GM23248 (cell line): ENCODE data around the gene SF3B3. TPM values are rescaled to one million over a fixed set of nuclear protein-coding genes. Genes with fewer than 3 reads are reported as not detected.
A peak's percentile ranks its signal among the peaks of the same experiment; 100 is the strongest.

Experiments
- DNase-seq: peaks from one replicate; pipeline ENCODE4 v3.0.0-alpha.2; 2015
- H2AFZ ChIP-seq: fragments of 200-600 bp; sonication (generic); 2 replicates; pipeline ENCODE4 v1.6.1; 2016; ENCODE audit warnings: antibody characterized with exemption
- H3F3A ChIP-seq: fragments of 200-600 bp; sonication (generic); 2 replicates; pipeline ENCODE4 v1.6.1; 2016; ENCODE audit warnings: mild to moderate bottlenecking, antibody characterized with exemption, mixed run types; ENCODE audit not compliant: insufficient read depth
- H3K27ac ChIP-seq: fragments of 200-600 bp; sonication (generic); 2 replicates; pipeline ENCODE4 v1.5.1; 2016; ENCODE audit warnings: mild to moderate bottlenecking
- H3K27me3 ChIP-seq: fragments of 200-600 bp; sonication (generic); replicated peaks from 2 replicates; pipeline ENCODE4 v1.6.1; 2016; ENCODE audit warnings: mild to moderate bottlenecking; ENCODE audit not compliant: insufficient read depth
- H3K36me3 ChIP-seq: fragments of 200-600 bp; sonication (generic); 2 replicates; pipeline ENCODE4 v1.6.1; 2016; ENCODE audit warnings: low read depth, mild to moderate bottlenecking
- H3K4me1 ChIP-seq: fragments of 200-600 bp; sonication (generic); 2 replicates; pipeline ENCODE4 v1.6.1; 2016; ENCODE audit warnings: mild to moderate bottlenecking; ENCODE audit not compliant: insufficient read depth
- H3K4me2 ChIP-seq: fragments of 200-600 bp; sonication (generic); one replicate; pipeline ENCODE4 v1.6.1; 2016; ENCODE audit warnings: mild to moderate bottlenecking; ENCODE audit not compliant: unreplicated experiment
- H3K4me3 ChIP-seq: fragments of 200-600 bp; sonication (generic); 2 replicates; pipeline ENCODE4 v1.5.1; 2016; ENCODE audit warnings: mild to moderate bottlenecking
- H3K79me2 ChIP-seq: fragments of 200-600 bp; sonication (generic); 2 replicates; pipeline ENCODE4 v1.6.1; 2016; ENCODE audit warnings: mild to moderate bottlenecking; ENCODE audit not compliant: insufficient read depth
- H3K9ac ChIP-seq: fragments of 200-600 bp; sonication (generic); 2 replicates; pipeline ENCODE4 v1.6.1; 2016; ENCODE audit warnings: mild to moderate bottlenecking
- H3K9me2 ChIP-seq: fragments of 200-600 bp; sonication (generic); 2 replicates; pipeline ENCODE4 v1.6.1; 2016; ENCODE audit warnings: mixed run types, mild to moderate bottlenecking, moderate library complexity; ENCODE audit not compliant: insufficient read depth
- H3K9me3 ChIP-seq: fragments of 200-600 bp; sonication (generic); one replicate; pipeline ENCODE4 v1.6.1; 2017; ENCODE audit warnings: low read depth
- H4K20me1 ChIP-seq: fragments of 200-600 bp; sonication (generic); 2 replicates; pipeline ENCODE4 v1.6.0; 2016; ENCODE audit not compliant: insufficient read depth
- EZH2 ChIP-seq: fragments of 200-600 bp; sonication (generic); IDR thresholded peaks from 2 replicates; pipeline ENCODE4 v1.6.1; 2018; ENCODE audit warnings: antibody characterized with exemption, mild to moderate bottlenecking; ENCODE audit not compliant: insufficient read depth, poor library complexity, severe bottlenecking
- EZH2phosphoT487 ChIP-seq: fragments of 200-600 bp; sonication (generic); IDR thresholded peaks from 2 replicates; pipeline ENCODE4 v1.6.1; 2018; ENCODE audit warnings: antibody characterized with exemption, moderate library complexity, mild to moderate bottlenecking, low read depth; ENCODE audit not compliant: insufficient read depth
- WGBS, 2 experiments: methylation state at CpG; one replicate each; pipeline ENCODE4 v1.1.6; 2015 to 2017; ENCODE audit warnings: low lambda C conversion rate in 2 of 2, low coverage in 1 of 2; ENCODE audit errors: missing lambda C conversion rate in 2 of 2; 5-methylcytosine and 5-hydroxymethylcytosine counted together
- in situ Hi-C: fragments of 300-500 bp; cut with MboI; formaldehyde crosslinking; loops from 2 replicates; pipeline ENCODE4 v1.15.0; 2020
- polyA plus RNA-seq: library from polyadenylated mRNA; unstranded; fragments of >200 nt; fragmentation: Nextera tagmentation; extraction: Ambion mirVana; gene quantifications from 2 replicates; pipeline ENCODE4 v1.2.1, GENCODE V29; 2016
- total RNA-seq: library from RNA; depleted of rRNA; stranded (reverse); fragments of >200 nt; shearing (Covaris generic); gene quantifications from 2 replicates; pipeline ENCODE4 v1.2.3, GENCODE V29; 2014

Gene SF3B3
- total and polyA plus RNA-seq, 2 experiments from 2014 or later: 166 to 185 TPM

DNA sequence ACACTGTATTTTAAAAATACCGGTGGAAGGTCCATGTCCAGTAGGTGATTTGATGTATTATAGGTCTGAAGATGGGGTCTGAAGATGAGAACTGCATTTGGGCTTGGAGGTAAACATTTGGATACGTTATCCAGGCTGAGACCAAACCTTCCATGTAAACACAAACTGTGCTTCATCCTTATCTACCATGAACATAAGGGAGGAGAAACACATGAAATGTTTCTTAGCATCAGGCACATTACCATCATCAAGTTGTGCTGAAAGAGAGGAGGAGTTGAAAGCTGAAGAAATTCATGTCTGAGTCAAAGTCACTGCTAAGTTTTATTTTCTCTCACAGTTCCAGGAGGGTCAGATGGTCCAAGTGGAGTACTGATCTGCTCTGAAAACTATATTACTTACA, 11.4 kb downstream of the SF3B3 start:
- Histone ChIP-seq H3K79me2 (peaks cover 100% of the 10 kb centered on the region), H2AFZ (no peak overlapping the region), H3K9me2 (no peaks in the 10 kb centered on the region), H3K4me2 (no peak overlapping the region), H3K4me3 (no peak overlapping the region), H4K20me1 (peaks cover 8% of the 10 kb centered on the region; the same call in 1 of the 2 replicates), H3K27ac (no peak overlapping the region), H3F3A (peaks cover 8% of the 10 kb centered on the region), H3K9me3 (no peaks in the 10 kb centered on the region), H3K9ac (no peak overlapping the region), H3K4me1 (no peaks in the 10 kb centered on the region), H3K36me3 (peaks cover 91% of the 10 kb centered on the region), H3K27me3 (no peaks in the 10 kb centered on the region)
- 74 to 76% methylated on average over 2 of the region's 2 CpGs for WGBS, 2 experiments
- DNase-seq: no peak
- in situ Hi-C loops: loop anchor here (10.0 kb wide), 1 partner anchor 110 kb away; the partner anchor contains the start of gene IL34
- no peak for TF ChIP-seq EZH2

GRCh38 chr16:70540994-70541393, 17.4 kb downstream of the SF3B3 start:
- Histone ChIP-seq H3K27me3 (no peaks in the 10 kb centered on the region), H3K4me1 (no peaks in the 10 kb centered on the region), H3F3A (peaks cover 28% of the 10 kb centered on the region), H3K36me3 (peaks cover 87% of the 10 kb centered on the region), H3K9me3 (no peaks in the 10 kb centered on the region), H3K4me3 (no peak overlapping the region), H3K9me2 (no peaks in the 10 kb centered on the region), H2AFZ (no peak overlapping the region), H3K27ac (no peak overlapping the region), H3K9ac (no peak overlapping the region), H4K20me1 (peaks cover 3% of the 10 kb centered on the region; the same call in 1 of the 2 replicates), H3K4me2 (no peak overlapping the region), H3K79me2 (peaks cover 99% of the 10 kb centered on the region)
- whole genome bisulfite sequencing, 2 experiments: 28 to 31% methylated on average over 3 of the region's 3 CpGs
- TF ChIP-seq EZH2phosphoT487 (no peak), EZH2 (no peak)
- in situ Hi-C loops: loop anchor here (10.0 kb wide), 1 partner anchor 234 kb away; no protein-coding TSS in a partner anchor
- no peak for DNase-seq

- 94 to 96% methylated on average over 1 of the region's 1 CpG for WGBS, 2 experiments
These were observed 20.9 kb downstream of the SF3B3 start for GRCh38 chr16:70544548-70544947.

DNA sequence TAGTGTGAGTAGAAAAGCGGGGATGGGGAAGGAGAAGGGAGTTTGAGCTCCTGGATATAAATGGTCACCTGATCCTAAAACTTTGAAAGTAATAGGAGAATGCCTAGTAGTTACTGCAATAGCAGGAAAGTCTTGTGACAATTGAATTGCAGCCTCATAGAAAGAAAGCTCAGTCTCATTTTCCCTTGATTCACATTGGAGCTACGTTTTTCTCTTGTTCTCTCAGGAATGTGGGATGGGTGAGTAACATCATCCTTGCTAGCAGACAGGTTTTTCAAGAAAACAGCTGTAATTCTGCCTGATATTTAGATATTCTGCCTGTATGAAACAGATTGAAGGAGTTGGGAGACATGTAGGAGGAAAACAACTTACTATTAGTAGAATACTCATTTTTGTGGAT, 25.3 kb downstream of the SF3B3 start:
- TF ChIP-seq EZH2phosphoT487 (no peak), EZH2 (no peak)
- Histone ChIP-seq H3K9ac (no peak overlapping the region), H3K79me2 (peaks cover 79% of the 10 kb centered on the region), H3K4me2 (no peak overlapping the region), H4K20me1 (peaks cover 5% of the 10 kb centered on the region; the same call in 1 of the 2 replicates), H3K36me3 (peaks cover 82% of the 10 kb centered on the region), H3K4me1 (peaks cover 24% of the 10 kb centered on the region), H3K9me3 (no peaks in the 10 kb centered on the region), H3K4me3 (no peak overlapping the region), H3K27ac (peak overlapping the region; percentile 25; the same call in 1 of the 2 replicates), H3K9me2 (no peaks in the 10 kb centered on the region), H3F3A (peaks cover 64% of the 10 kb centered on the region), H3K27me3 (no peaks in the 10 kb centered on the region), H2AFZ (no peak overlapping the region)
- in situ Hi-C loops: loop anchor here (10.0 kb wide), 1 partner anchor 226 kb away; no protein-coding TSS in a partner anchor
- WGBS, 2 experiments: 74 to 77% methylated on average over 2 of the region's 2 CpGs
- no peak for DNase-seq

More at GRCh38 chr16:70544548-70544947, 20.9 kb downstream of the SF3B3 start:
- no peak for DNase-seq
- Histone ChIP-seq H3K4me2 (no peak overlapping the region), H3K36me3 (peaks cover 89% of the 10 kb centered on the region), H3K4me3 (no peak overlapping the region), H3K9me3 (no peaks in the 10 kb centered on the region), H3K9me2 (no peaks in the 10 kb centered on the region), H3K27me3 (no peaks in the 10 kb centered on the region), H3K9ac (no peak overlapping the region), H3K79me2 (peaks cover 98% of the 10 kb centered on the region), H3K4me1 (no peaks in the 10 kb centered on the region), H3K27ac (no peak overlapping the region), H2AFZ (no peak overlapping the region), H3F3A (peaks cover 40% of the 10 kb centered on the region), H4K20me1 (no peaks in the 10 kb centered on the region; the same call in 1 of the 2 replicates)
- in situ Hi-C loops: loop anchor here (10.0 kb wide), 1 partner anchor 230 kb away; no protein-coding TSS in a partner anchor
- no peak for TF ChIP-seq EZH2
- no peak for TF ChIP-seq EZH2phosphoT487
